ENCODE data around the gene CTDSP2. TPM values are rescaled to one million over a fixed set of nuclear protein-coding genes. Genes with fewer than 3 reads are reported as not detected.
"Not testable (repeated sequence)": the region's sequence is repeated elsewhere in the genome, so short reads cannot be mapped to it uniquely, and the experiment has no call there.

Gene CTDSP2
- total RNA-seq, 1 donor = 64.8 TPM

- DNase-seq (ENCODE audit: low read depth) = no peak
- no peak overlapping the region for H3K4me3 ChIP-seq (ENCODE audit: low read depth, low read length)
- TF ChIP-seq CTCF (IDR thresholded peaks at IDR 0.05; ENCODE audit: insufficient read depth, low read depth, low read length) = no peak
Measured at GRCh38 chr12:57863676-57864075, 17.1 kb upstream of the CTDSP2 start.

- no peak for TF ChIP-seq CTCF (IDR thresholded peaks at IDR 0.05; ENCODE audit: insufficient read depth, low read depth, low read length)
- no peak overlapping the region for H3K4me3 ChIP-seq (ENCODE audit: low read depth, low read length)
- DNase-seq (ENCODE audit: low read depth) = no peak
Measured at GRCh38 chr12:57861967-57862366, 15.4 kb upstream of the CTDSP2 start.

- H3K4me3 ChIP-seq (ENCODE audit: low read depth, low read length); DNase-seq (ENCODE audit: low read depth): not testable (repeated sequence)
Measured at GRCh38 chr12:57860883-57861282, 14.4 kb upstream of the CTDSP2 start.

- no peak overlapping the region for H3K4me3 ChIP-seq (ENCODE audit: low read depth, low read length)
- no peak for DNase-seq (ENCODE audit: low read depth)
- TF ChIP-seq CTCF (IDR thresholded peaks at IDR 0.05; ENCODE audit: insufficient read depth, low read depth, low read length) = no peak
Measured at GRCh38 chr12:57859121-57859520, 12.6 kb upstream of the CTDSP2 start.

- not testable (repeated sequence) for DNase-seq (ENCODE audit: low read depth); H3K4me3 ChIP-seq (ENCODE audit: low read depth, low read length)
Measured at GRCh38 chr12:57858123-57858522, 11.6 kb upstream of the CTDSP2 start.

GRCh38 chr12:57854965-57855364, 8.4 kb upstream of the CTDSP2 start:
- TF ChIP-seq CTCF (IDR thresholded peaks at IDR 0.05; ENCODE audit: insufficient read depth, low read depth, low read length) = no peak
- no peak for DNase-seq (ENCODE audit: low read depth)
- H3K4me3 ChIP-seq (ENCODE audit: low read depth, low read length) = no peak overlapping the region

- no peak for TF ChIP-seq CTCF (IDR thresholded peaks at IDR 0.05; ENCODE audit: insufficient read depth, low read depth, low read length)
- no peak for DNase-seq (ENCODE audit: low read depth)
Measured at GRCh38 chr12:57853864-57854556, 7.5 kb upstream of the CTDSP2 start.

More at GRCh38 chr12:57853864-57854556, 7.5 kb upstream of the CTDSP2 start:
- no peak overlapping the region for H3K4me3 ChIP-seq (ENCODE audit: low read depth, low read length)

Data from fibroblast of villous mesenchyme (primary cell).